ENCODE data around the gene IRF2BP1. TPM values are rescaled to one million over a fixed set of nuclear protein-coding genes. Genes with fewer than 3 reads are reported as not detected.

The IRF2BP1 gene
- total and polyA plus RNA-seq, 11 donors, result 13.6 to 40.0 (median 19.2) TPM

GRCh38 chr19:45879971-45880370 is 6.0 kb downstream of the IRF2BP1 start:
- Histone ChIP-seq H3K4me3 (no peak overlapping the region), H3K4me1 (peaks cover 8 to 45% (median 33%) of the 10 kb centered on the region in 12 donors), H3K9me3 (no peaks in the 10 kb centered on the region), H3K27me3 (peaks cover 0 to 13% (median 0%) of the 10 kb centered on the region in 9 donors), H3K27ac (no peak overlapping the region), H3K36me3 (peaks cover 0 to 13% (median 5%) of the 10 kb centered on the region in 9 donors)
- 45 to 60% (median 51%) methylated on average over 2 of the region's 2 CpGs for WGBS, 4 donors
- ATAC-seq (no peak), DNase-seq (peak in 1 of 5 donors; percentile 14)
- intact Hi-C loops (cut with DNase I), result loop anchor here in 3 of 10 donors (5.0 kb wide), 1 partner anchor 63 kb away; the partner anchor contains the start of gene RSPH6A (in 3 of the 3)
- no peak for TF ChIP-seq CTCF (IDR thresholded peaks at IDR 0.05)
- TF ChIP-seq POLR2A (IDR thresholded peaks at IDR 0.05), result no peak

- Histone ChIP-seq H3K4me1 (peaks cover 2 to 36% (median 24%) of the 10 kb centered on the region in 12 donors), H3K27me3 (peaks cover 0 to 13% (median 0%) of the 10 kb centered on the region in 9 donors), H3K4me3 (no peak overlapping the region), H3K9me3 (no peaks in the 10 kb centered on the region), H3K27ac (no peak overlapping the region), H3K36me3 (peaks cover 0 to 4% (median 3%) of the 10 kb centered on the region in 9 donors)
- TF ChIP-seq CTCF (IDR thresholded peaks at IDR 0.05) (no peak), POLR2A (IDR thresholded peaks at IDR 0.05) (no peak)
- 80 to 84% (median 82%) methylated on average over 8 of the region's 8 CpGs for WGBS, 4 donors
- intact Hi-C loops (cut with DNase I), result no loop called here
- no peak for ATAC-seq
- DNase-seq, result no peak
Observed at GRCh38 chr19:45879055-45879454, 6.9 kb downstream of the IRF2BP1 start.

GRCh38 chr19:45878043-45878794 is 7.7 kb downstream of the IRF2BP1 start:
- DNase-seq (peak in 1 of 5 donors; percentile 13), ATAC-seq (peak in 1 of 4 donors; percentile 21)
- TF ChIP-seq POLR2A (IDR thresholded peaks at IDR 0.05) (no peak), CTCF (IDR thresholded peaks at IDR 0.05) (no peak)
- Histone ChIP-seq H3K4me1 (peaks cover 0 to 29% (median 17%) of the 10 kb centered on the region in 12 donors), H3K9me3 (no peaks in the 10 kb centered on the region), H3K4me3 (no peak overlapping the region), H3K27ac (no peak overlapping the region), H3K27me3 (peaks cover 0 to 13% (median 0%) of the 10 kb centered on the region in 9 donors), H3K36me3 (no peaks in the 10 kb centered on the region)
- intact Hi-C loops (cut with DNase I), result no loop called here
- WGBS, 4 donors, result 80 to 88% (median 82%) methylated on average over 10 to 11 of the region's 11 CpGs

GRCh38 chr19:45876411-45877197 is 9.3 kb downstream of the IRF2BP1 start:
- Histone ChIP-seq H3K9me3 (no peaks in the 10 kb centered on the region), H3K27me3 (peaks cover 0 to 13% (median 0%) of the 10 kb centered on the region in 9 donors), H3K27ac (peak overlapping the region in 11 of 12 donors; percentile 16 to 83 (median 62)), H3K4me1 (peaks cover 0 to 18% (median 11%) of the 10 kb centered on the region in 12 donors), H3K4me3 (peak overlapping the region in 11 of 12 donors; percentile 14 to 47 (median 35)), H3K36me3 (no peaks in the 10 kb centered on the region)
- intact Hi-C loops (cut with DNase I), result no loop called here
- ATAC-seq (peak in 3 of 4 donors; percentile 33 to 83 (median 52)), DNase-seq (peak; percentile 46 to 73 (median 62))
- WGBS, 4 donors, result 15 to 31% (median 18%) methylated on average over 29 to 41 of the region's 41 CpGs
- TF ChIP-seq CTCF (IDR thresholded peaks at IDR 0.05) (no peak), POLR2A (IDR thresholded peaks at IDR 0.05) (no peak)
